ENCODE results near the gene DGKG.

Gene DGKG

GRCh38 chr3:186381424-186382216, 19.6 kb upstream of the DGKG start:
- ChIA-PET POLR2A (no interaction called here), CTCF (no interaction called here)
- TF ChIP-seq TARDBP (IDR thresholded peaks at IDR 0.05) (no peak), NFRKB (IDR thresholded peaks at IDR 0.05) (no peak), SUZ12 (IDR thresholded peaks at IDR 0.05) (no peak), ARNT (IDR thresholded peaks at IDR 0.05) (no peak), ELF4 (IDR thresholded peaks at IDR 0.05) (no peak), HDGF (IDR thresholded peaks at IDR 0.05; ENCODE audit: borderline replicate concordance) (no peak), FOXK2 (IDR thresholded peaks at IDR 0.05) (no peak), L3MBTL2 (conservative IDR thresholded peaks at IDR 0.05) (no peak), PKNOX1 (IDR thresholded peaks at IDR 0.05) (no peak), FOXA1 (IDR thresholded peaks at IDR 0.05) (no peak), SP1 (IDR thresholded peaks at IDR 0.05) (no peak), BHLHE40 (IDR thresholded peaks at IDR 0.05; ENCODE audit: borderline replicate concordance) (no peak), ZNF384 (IDR thresholded peaks at IDR 0.05) (no peak), CTBP1 (IDR thresholded peaks at IDR 0.05; ENCODE audit: borderline replicate concordance) (no peak), FOXM1 (IDR thresholded peaks at IDR 0.05; ENCODE audit: borderline replicate concordance) (no peak), LEF1 (IDR thresholded peaks at IDR 0.05; ENCODE audit: borderline replicate concordance) (no peak)
- DNase-seq (ENCODE audit: extremely low spot score) = no peak

- ChIA-PET POLR2A (no interaction called here), CTCF (no interaction called here)
- no peak for DNase-seq (ENCODE audit: extremely low spot score)
- TF ChIP-seq CTBP1 (IDR thresholded peaks at IDR 0.05; ENCODE audit: borderline replicate concordance) (no peak), SP1 (IDR thresholded peaks at IDR 0.05) (no peak), LEF1 (IDR thresholded peaks at IDR 0.05; ENCODE audit: borderline replicate concordance) (no peak), NFRKB (IDR thresholded peaks at IDR 0.05) (no peak), SUZ12 (IDR thresholded peaks at IDR 0.05) (no peak), ARNT (IDR thresholded peaks at IDR 0.05) (no peak), HDGF (IDR thresholded peaks at IDR 0.05; ENCODE audit: borderline replicate concordance) (no peak), PKNOX1 (IDR thresholded peaks at IDR 0.05) (no peak), L3MBTL2 (conservative IDR thresholded peaks at IDR 0.05) (no peak), TARDBP (IDR thresholded peaks at IDR 0.05) (no peak), FOXK2 (IDR thresholded peaks at IDR 0.05) (no peak), BHLHE40 (IDR thresholded peaks at IDR 0.05; ENCODE audit: borderline replicate concordance) (no peak), ZNF384 (IDR thresholded peaks at IDR 0.05) (no peak), FOXM1 (IDR thresholded peaks at IDR 0.05; ENCODE audit: borderline replicate concordance) (no peak), ELF4 (IDR thresholded peaks at IDR 0.05) (no peak), FOXA1 (IDR thresholded peaks at IDR 0.05) (no peak)
These were observed 18.8 kb upstream of the DGKG start for GRCh38 chr3:186380622-186381380.

- CTCF ChIA-PET = no interaction called here
- TF ChIP-seq L3MBTL2 (conservative IDR thresholded peaks at IDR 0.05) (no peak), NFRKB (IDR thresholded peaks at IDR 0.05) (no peak), BHLHE40 (IDR thresholded peaks at IDR 0.05; ENCODE audit: borderline replicate concordance) (no peak), TARDBP (IDR thresholded peaks at IDR 0.05) (no peak), LEF1 (IDR thresholded peaks at IDR 0.05; ENCODE audit: borderline replicate concordance) (no peak)
- DNase-seq (ENCODE audit: extremely low spot score) = no peak
- POLR2A ChIA-PET = no interaction called here
These were observed 13.4 kb upstream of the DGKG start for GRCh38 chr3:186375443-186375842.

- ChIA-PET CTCF (no interaction called here), POLR2A (no interaction called here)
- no peak for DNase-seq (ENCODE audit: extremely low spot score)
- no peak for TF ChIP-seq LEF1 (IDR thresholded peaks at IDR 0.05; ENCODE audit: borderline replicate concordance)
- no peak for TF ChIP-seq FOXA1 (IDR thresholded peaks at IDR 0.05)
- no peak for TF ChIP-seq TARDBP (IDR thresholded peaks at IDR 0.05)
- TF ChIP-seq ZNF384 (IDR thresholded peaks at IDR 0.05) = no peak
- TF ChIP-seq FOXK2 (IDR thresholded peaks at IDR 0.05) = no peak
These were observed 12.3 kb upstream of the DGKG start for GRCh38 chr3:186374376-186374775.

- no peak for DNase-seq (ENCODE audit: extremely low spot score)
- TF ChIP-seq FOXM1 (IDR thresholded peaks at IDR 0.05; ENCODE audit: borderline replicate concordance) = no peak
- no peak for TF ChIP-seq BHLHE40 (IDR thresholded peaks at IDR 0.05; ENCODE audit: borderline replicate concordance)
- TF ChIP-seq SUZ12 (IDR thresholded peaks at IDR 0.05) = no peak
- no peak for TF ChIP-seq HDGF (IDR thresholded peaks at IDR 0.05; ENCODE audit: borderline replicate concordance)
- no peak for TF ChIP-seq PKNOX1 (IDR thresholded peaks at IDR 0.05)
- ChIA-PET CTCF (no interaction called here), POLR2A (no interaction called here)
These were observed 7.2 kb upstream of the DGKG start for GRCh38 chr3:186369217-186369616.

DNA sequence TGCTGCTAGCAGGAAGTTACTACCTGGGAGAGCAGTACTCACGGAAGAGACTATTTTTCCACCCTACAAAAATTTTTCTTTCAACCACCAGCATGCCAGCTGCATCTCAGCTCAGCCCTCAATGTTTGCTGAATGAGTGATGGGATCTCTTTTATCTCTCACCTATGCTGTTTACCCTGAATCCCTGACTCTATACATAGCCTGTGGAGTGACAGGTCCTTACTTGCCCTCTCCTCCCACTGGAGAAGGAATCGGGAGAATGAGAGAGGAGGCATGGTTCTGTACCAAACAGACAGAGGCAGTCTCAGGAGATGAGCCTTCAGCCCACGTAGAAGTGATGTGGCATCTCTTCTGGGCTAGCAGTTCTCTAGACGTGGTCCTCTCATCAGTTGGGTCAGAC, 6.7 kb upstream of the DGKG start:
- DNase-seq (ENCODE audit: extremely low spot score) = no peak
- CTCF ChIA-PET = no interaction called here
- no peak for TF ChIP-seq SP1 (IDR thresholded peaks at IDR 0.05)
- POLR2A ChIA-PET = no interaction called here
